Panc1 (cell line): ENCODE data around the gene L2HGDH.

ENCODE experiments used
- POLR2AphosphoS5 ChIP-seq: IDR thresholded peaks from 2 replicates; pipeline ENCODE4 v1.6.1; 2012; ENCODE audit warnings: mild to moderate bottlenecking, low read depth, low read length, moderate library complexity
- REST ChIP-seq, 2 experiments: IDR thresholded peaks; 2 replicates each; pipeline ENCODE4 v1.6.1; 2011 to 2012; ENCODE audit warnings: low read depth in 2 of 2, control low read depth in 1 of 2, low read length in 1 of 2, mild to moderate bottlenecking in 1 of 2, moderate library complexity in 1 of 2; ENCODE audit not compliant: insufficient read depth in 1 of 2
- SIN3A ChIP-seq: IDR thresholded peaks from 2 replicates; pipeline ENCODE4 v1.6.1; 2012; ENCODE audit warnings: low read depth, mild to moderate bottlenecking, low read length, moderate library complexity, borderline replicate concordance; ENCODE audit not compliant: insufficient read depth
- TCF7L2 ChIP-seq: IDR thresholded peaks from 2 replicates; pipeline ENCODE4 v1.6.1; 2011; ENCODE audit warnings: mild to moderate bottlenecking, low read depth, low read length, inconsistent platforms
- TF ChIP-seq, protein P1 (sequence below): fragments of 450-650 bp; IDR thresholded peaks from 2 replicates; pipeline ENCODE4 v1.5.1; 2017; ENCODE audit warnings: mild to moderate bottlenecking

- TF ChIP-seq, protein P1, sequence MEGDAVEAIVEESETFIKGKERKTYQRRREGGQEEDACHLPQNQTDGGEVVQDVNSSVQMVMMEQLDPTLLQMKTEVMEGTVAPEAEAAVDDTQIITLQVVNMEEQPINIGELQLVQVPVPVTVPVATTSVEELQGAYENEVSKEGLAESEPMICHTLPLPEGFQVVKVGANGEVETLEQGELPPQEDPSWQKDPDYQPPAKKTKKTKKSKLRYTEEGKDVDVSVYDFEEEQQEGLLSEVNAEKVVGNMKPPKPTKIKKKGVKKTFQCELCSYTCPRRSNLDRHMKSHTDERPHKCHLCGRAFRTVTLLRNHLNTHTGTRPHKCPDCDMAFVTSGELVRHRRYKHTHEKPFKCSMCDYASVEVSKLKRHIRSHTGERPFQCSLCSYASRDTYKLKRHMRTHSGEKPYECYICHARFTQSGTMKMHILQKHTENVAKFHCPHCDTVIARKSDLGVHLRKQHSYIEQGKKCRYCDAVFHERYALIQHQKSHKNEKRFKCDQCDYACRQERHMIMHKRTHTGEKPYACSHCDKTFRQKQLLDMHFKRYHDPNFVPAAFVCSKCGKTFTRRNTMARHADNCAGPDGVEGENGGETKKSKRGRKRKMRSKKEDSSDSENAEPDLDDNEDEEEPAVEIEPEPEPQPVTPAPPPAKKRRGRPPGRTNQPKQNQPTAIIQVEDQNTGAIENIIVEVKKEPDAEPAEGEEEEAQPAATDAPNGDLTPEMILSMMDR = no peak
- TF ChIP-seq SIN3A = no peak
- TF ChIP-seq POLR2AphosphoS5 = no peak
- TF ChIP-seq REST (IDR thresholded peaks at IDR 0.05; ENCODE audit: insufficient read depth in 1 of 2, low read depth in 2 of 2, low read length in 1 of 2) = no peak
- no peak for TF ChIP-seq TCF7L2
Observed at GRCh38 chr14:50350975-50351374, 38.9 kb upstream of the L2HGDH start.
